Endothelial cell of umbilical vein (primary cell): ENCODE data around the gene CLIP3. TPM values are rescaled to one million over a fixed set of nuclear protein-coding genes. Genes with fewer than 3 reads are reported as not detected.

Experiments
- BruUV-seq: library from RNA; stranded (reverse); fragments of 400-500 nt; replicated peaks from 2 replicates; lab custom pipeline; 2021; lab: Mats Ljungman, UMichigan
- CTCF ChIA-PET: fragments of 300-600, 350-600 bp; sonication (Branson Sonifier 250); formaldehyde crosslinking; loops from one replicate; lab custom pipeline; 2021; ENCODE audit warnings: antibody characterized with exemption, inconsistent platforms; lab: Charles Lee
- POLR2A ChIA-PET: fragments of 300-600, 350-600 bp; sonication (Branson Sonifier 250); formaldehyde crosslinking; loops from one replicate; lab custom pipeline; 2021; ENCODE audit warnings: antibody characterized with exemption, inconsistent platforms; lab: Charles Lee
- DNase-seq: peaks from one replicate; pipeline ENCODE4 v3.0.0-alpha.2; 2011; ENCODE audit warnings: low read depth, low spot score
- FAIRE-seq: peaks from 2 replicates; lab custom pipeline; 2011; peaks lifted over from hg19 to GRCh38; lab: Jason Lieb, UNC
- H2AFZ ChIP-seq: 2 replicates; pipeline ENCODE4 v1.6.0; 2012; ENCODE audit warnings: low read depth, low read length, control low read depth, inconsistent platforms
- H3K27ac ChIP-seq: 2 replicates; pipeline ENCODE4 v1.5.1; 2011; ENCODE audit warnings: low read depth, mild to moderate bottlenecking, control low read depth, low read length, moderate library complexity; ENCODE audit not compliant: insufficient read depth
- H3K27me3 ChIP-seq, 2 experiments: 2 replicates each; pipeline versions ENCODE4 v1.6.0 to v1.6.1; 2011; ENCODE audit warnings: low read length in 2 of 2, mixed read lengths in 1 of 2; ENCODE audit not compliant: control insufficient read depth in 2 of 2, insufficient read depth in 2 of 2
- H3K36me3 ChIP-seq, 2 experiments: 2 replicates in 1 of 2; 3 replicates in 1 of 2; pipeline ENCODE4 v1.5.1; 2011; ENCODE audit warnings: low read length in 2 of 2, mild to moderate bottlenecking in 1 of 2, moderate library complexity in 1 of 2; ENCODE audit not compliant: control insufficient read depth in 2 of 2, insufficient read depth in 2 of 2; ENCODE audit errors: extremely low read depth in 1 of 2
- H3K4me1 ChIP-seq: 3 replicates; pipeline ENCODE4 v1.5.1; 2011; ENCODE audit warnings: mild to moderate bottlenecking, low read length; ENCODE audit not compliant: control insufficient read depth, insufficient read depth; ENCODE audit errors: extremely low read depth
- H3K4me2 ChIP-seq: 2 replicates; pipeline ENCODE4 v1.6.1; 2011; ENCODE audit warnings: low read length, control low read depth, mixed read lengths; ENCODE audit not compliant: insufficient read depth
- H3K4me3 ChIP-seq, 3 experiments: fragments of 200-600 bp in 1 of 3; sonication (generic), shearing (Covaris generic) in 1 of 3; replicated peaks in 1 of 3; 2 replicates each; pipeline ENCODE4 v1.5.1; 2011 to 2016; ENCODE audit warnings: control low read depth in 3 of 3, low read length in 3 of 3, mild to moderate bottlenecking in 2 of 3, inconsistent platforms in 1 of 3, low read depth in 1 of 3, moderate library complexity in 1 of 3; ENCODE audit not compliant: insufficient read depth in 1 of 3
- H3K79me2 ChIP-seq: 2 replicates; pipeline ENCODE4 v1.6.0; 2012; ENCODE audit warnings: low read length, inconsistent platforms; ENCODE audit not compliant: control insufficient read depth, insufficient read depth
- H3K9ac ChIP-seq: replicated peaks from 2 replicates; pipeline ENCODE3; 2011; ENCODE audit warnings: low read length, control low read depth; ENCODE audit not compliant: insufficient read depth; ENCODE audit errors: extremely low read depth
- H3K9me1 ChIP-seq: replicated peaks from 3 replicates; pipeline ENCODE4 v1.6.0; 2011; ENCODE audit warnings: mild to moderate bottlenecking, low read length; ENCODE audit not compliant: control insufficient read depth, insufficient read depth; ENCODE audit errors: extremely low read depth
- H3K9me3 ChIP-seq: replicated peaks from 2 replicates; pipeline ENCODE4 v1.5.1; 2012; ENCODE audit warnings: low read length, inconsistent platforms; ENCODE audit not compliant: control insufficient read depth, insufficient read depth
- H4K20me1 ChIP-seq: replicated peaks from 2 replicates; pipeline ENCODE3; 2011; ENCODE audit warnings: mild to moderate bottlenecking, low read length; ENCODE audit not compliant: control insufficient read depth, insufficient read depth; ENCODE audit errors: extremely low read depth
- CTCF ChIP-seq, 2 donors: IDR thresholded peaks; 1 replicate in 1 of 2; 2 replicates in 1 of 2; pipeline ENCODE4 v1.5.1; 2011; ENCODE audit warnings: low read length in 2 of 2, mild to moderate bottlenecking in 2 of 2, moderate library complexity in 2 of 2, control low read depth in 1 of 2, inconsistent platforms in 1 of 2, low read depth in 1 of 2; ENCODE audit not compliant: insufficient read depth in 1 of 2; ENCODE audit errors: extremely low read depth in 1 of 2
- EZH2 ChIP-seq: IDR thresholded peaks from 2 replicates; pipeline ENCODE4 v1.6.1; 2012; ENCODE audit warnings: borderline replicate concordance, low read depth, mild to moderate bottlenecking, moderate library complexity, low read length, inconsistent platforms; ENCODE audit not compliant: severe bottlenecking
- FOS ChIP-seq: IDR thresholded peaks from 2 replicates; pipeline ENCODE4 v1.6.1; 2011; ENCODE audit warnings: mild to moderate bottlenecking, low read length, moderate library complexity, borderline replicate concordance; ENCODE audit not compliant: insufficient read depth
- GATA2 ChIP-seq: IDR thresholded peaks from 2 replicates; pipeline ENCODE4 v1.7.0; 2011; ENCODE audit warnings: low read depth, mild to moderate bottlenecking, moderate library complexity, mixed read lengths, low read length; ENCODE audit not compliant: insufficient read length, insufficient read depth
- JUN ChIP-seq: IDR thresholded peaks from 2 replicates; pipeline ENCODE4 v1.6.1; 2011; ENCODE audit warnings: borderline replicate concordance, low read depth; ENCODE audit not compliant: insufficient read length, insufficient read depth
- MYC ChIP-seq: IDR thresholded peaks from one replicate; pipeline ENCODE4 v1.6.1; 2011; ENCODE audit warnings: mild to moderate bottlenecking, low read depth, low read length
- POLR2A ChIP-seq: IDR thresholded peaks from 2 replicates; pipeline ENCODE4 v1.6.1; 2012; ENCODE audit warnings: low read depth, mild to moderate bottlenecking, control low read depth, low read length
- POLR2AphosphoS5 ChIP-seq: IDR thresholded peaks from 2 replicates; pipeline ENCODE4 v1.6.1; 2012; ENCODE audit warnings: low read depth, mild to moderate bottlenecking, control low read depth, low read length, moderate library complexity; ENCODE audit not compliant: insufficient read depth
- dilution Hi-C: fragments of 300-500 bp; cut with MboI; formaldehyde crosslinking; loops from one replicate; pipeline ENCODE4 v1.15.0; 2019; ENCODE audit warnings: low sequenced_read_pairs; ENCODE audit not compliant: extremely low pct_ligation_motif_present
- intact Hi-C: fragments of 100-400 bp; cut with micrococcal nuclease; formaldehyde crosslinking; loops from one replicate; pipeline ENCODE4 v1.10.0; 2022
- polyA plus RNA-seq, 4 experiments: library from polyadenylated mRNA; depleted of rRNA in 3 of 4; stranded (reverse) in 3 of 4; unstranded in 1 of 4; fragments of >200 nt; gene quantifications; 2 replicates each; pipeline versions ENCODE4 v1.2.1 to v1.2.3, GENCODE V29; 2011 to 2012; ENCODE audit warnings: missing spikeins in 1 of 4
- total RNA-seq: library from RNA; stranded (reverse); gene quantifications from 2 replicates; pipeline ENCODE4 v1.2.3, GENCODE V29; 2021
- TF ChIP-seq, protein P1 (sequence below): IDR thresholded peaks from 2 replicates; pipeline ENCODE4 v1.6.1; 2011; ENCODE audit not compliant: insufficient read depth, insufficient read length

Gene CLIP3
- total and polyA plus RNA-seq, 2 donors (not counting 3 experiments of a cell fraction or from before 2014, with no cell fraction given), result 7.0 to 24.4 TPM

GRCh38 chr19:36046443-36047050, 13.9 kb upstream of the CLIP3 start:
- no peak for TF ChIP-seq CTCF (IDR thresholded peaks at IDR 0.05; ENCODE audit: extremely low read depth in 1 of 2, insufficient read depth in 1 of 2, low read depth in 1 of 2, low read length in 2 of 2)
- TF ChIP-seq, protein P1, sequence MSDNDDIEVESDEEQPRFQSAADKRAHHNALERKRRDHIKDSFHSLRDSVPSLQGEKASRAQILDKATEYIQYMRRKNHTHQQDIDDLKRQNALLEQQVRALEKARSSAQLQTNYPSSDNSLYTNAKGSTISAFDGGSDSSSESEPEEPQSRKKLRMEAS, result no peak
- no peak for TF ChIP-seq EZH2
- no peak for TF ChIP-seq GATA2
- TF ChIP-seq POLR2A, result no peak
- no peak for TF ChIP-seq MYC
- TF ChIP-seq JUN, result no peak
- no peak for TF ChIP-seq POLR2AphosphoS5
- TF ChIP-seq FOS, result no peak
- H3K27ac ChIP-seq, result no peak overlapping the region
- no peaks in the 10 kb centered on the region for H3K36me3 ChIP-seq
- no peak overlapping the region for H3K9ac ChIP-seq
- BruUV-seq, result no TSS peak
- no peak overlapping the region for H3K4me3 ChIP-seq
- no peak for FAIRE-seq
- no peak overlapping the region for H3K4me2 ChIP-seq
- DNase-seq, result no peak
- H3K79me2 ChIP-seq, result no peaks in the 10 kb centered on the region
- no peaks in the 10 kb centered on the region for H3K27me3 ChIP-seq
- CTCF ChIA-PET, result no interaction called here
- POLR2A ChIA-PET, result no interaction called here
- H3K4me1 ChIP-seq, result no peaks in the 10 kb centered on the region
- H3K9me3 ChIP-seq, result no peaks in the 10 kb centered on the region
- no peak overlapping the region for H2AFZ ChIP-seq
- no peaks in the 10 kb centered on the region for H3K9me1 ChIP-seq
- dilution Hi-C loops, result no loop called here
- H4K20me1 ChIP-seq, result no peaks in the 10 kb centered on the region
- intact Hi-C loops, result no loop called here
